DOHH2 (cell line): Measurements from ENCODE around the gene HMX2.
"Not testable (repeated sequence)": the region's sequence is repeated elsewhere in the genome, so short reads cannot be mapped to it uniquely, and the experiment has no call there.

Source experiments
- H3F3A ChIP-seq: fragments of 200-600 bp; sonication (generic), shearing (Covaris generic); 2 replicates; pipeline ENCODE4 v1.6.0; 2016; ENCODE audit warnings: antibody characterized with exemption, mild to moderate bottlenecking; ENCODE audit not compliant: control insufficient read depth, insufficient read depth
- H3K27ac ChIP-seq: fragments of 200-600 bp; sonication (generic); 2 replicates; pipeline ENCODE4 v1.5.1; 2014; ENCODE audit warnings: low read depth, mild to moderate bottlenecking, low read length, moderate library complexity
- H3K27me3 ChIP-seq: fragments of 200-600 bp; sonication (generic); 2 replicates; pipeline ENCODE4 v1.6.1; 2014; ENCODE audit warnings: mild to moderate bottlenecking, low read length, mixed read lengths; ENCODE audit not compliant: control insufficient read depth
- H3K36me3 ChIP-seq: fragments of 200-600 bp; sonication (generic); 2 replicates; pipeline ENCODE4 v1.6.1; 2014; ENCODE audit warnings: mild to moderate bottlenecking, low read length, moderate library complexity, mixed read lengths; ENCODE audit not compliant: control insufficient read depth
- H3K4me1 ChIP-seq: fragments of 200-600 bp; sonication (generic); 2 replicates; pipeline ENCODE4 v1.6.1; 2014; ENCODE audit warnings: mild to moderate bottlenecking, low read length, mixed read lengths; ENCODE audit not compliant: control insufficient read depth
- H3K4me2 ChIP-seq: fragments of 200-600 bp; sonication (generic); 2 replicates; pipeline ENCODE4 v1.6.0; 2014; ENCODE audit warnings: mild to moderate bottlenecking, low read length, moderate library complexity
- H3K4me3 ChIP-seq: fragments of 200-600 bp; sonication (generic); 2 replicates; pipeline ENCODE4 v1.5.1; 2014; ENCODE audit warnings: mild to moderate bottlenecking, low read length, mixed read lengths
- H3K79me2 ChIP-seq: fragments of 200-600 bp; sonication (generic); 2 replicates; pipeline ENCODE4 v1.6.1; 2014; ENCODE audit warnings: mild to moderate bottlenecking, low read length, mixed read lengths; ENCODE audit not compliant: control insufficient read depth
- H3K9me2 ChIP-seq: fragments of 200-600 bp; sonication (generic); replicated peaks from 2 replicates; pipeline ENCODE4 v1.6.1; 2014; ENCODE audit warnings: mild to moderate bottlenecking, low read length, mixed read lengths; ENCODE audit not compliant: control insufficient read depth
- H3K9me3 ChIP-seq: fragments of 200-600 bp; sonication (generic); 2 replicates; pipeline ENCODE4 v1.6.1; 2014; ENCODE audit warnings: antibody characterized with exemption, low read length, mixed read lengths; ENCODE audit not compliant: control insufficient read depth, insufficient read depth
- H4K20me1 ChIP-seq: fragments of 200-600 bp; sonication (generic); 2 replicates; pipeline ENCODE4 v1.6.0; 2014; ENCODE audit warnings: low read depth, mild to moderate bottlenecking, antibody characterized with exemption, low read length, moderate library complexity; ENCODE audit not compliant: control insufficient read depth, insufficient read depth
- CTCF ChIP-seq: fragments of 200-600 bp; sonication (generic); IDR thresholded peaks from one replicate; pipeline ENCODE4 v1.5.1; 2014; ENCODE audit warnings: antibody characterized with exemption, mild to moderate bottlenecking, low read depth, low read length; ENCODE audit not compliant: poor library complexity, severe bottlenecking
- EZH2phosphoT487 ChIP-seq: fragments of 200-600 bp; sonication (generic); IDR thresholded peaks from 2 replicates; pipeline ENCODE4 v1.6.1; 2017; ENCODE audit warnings: borderline replicate concordance, mild to moderate bottlenecking, antibody characterized with exemption, low read length, moderate library complexity, mixed read lengths

HMX2 gene

GRCh38 chr10:123170961-123171360 is 23.0 kb downstream of the HMX2 start:
- Histone ChIP-seq H3K9me2 (no peaks in the 10 kb centered on the region), H3K36me3 (peaks cover 77% of the 10 kb centered on the region), H3K79me2 (peaks cover 23% of the 10 kb centered on the region), H3K27me3 (no peaks in the 10 kb centered on the region), H3F3A (no peaks in the 10 kb centered on the region), H3K9me3 (no peaks in the 10 kb centered on the region), H3K4me2 (no peak overlapping the region), H3K4me3 (no peak overlapping the region), H3K4me1 (no peaks in the 10 kb centered on the region), H4K20me1 (no peaks in the 10 kb centered on the region), H3K27ac (no peak overlapping the region)
- TF ChIP-seq CTCF (no peak), EZH2phosphoT487 (no peak)

DNA sequence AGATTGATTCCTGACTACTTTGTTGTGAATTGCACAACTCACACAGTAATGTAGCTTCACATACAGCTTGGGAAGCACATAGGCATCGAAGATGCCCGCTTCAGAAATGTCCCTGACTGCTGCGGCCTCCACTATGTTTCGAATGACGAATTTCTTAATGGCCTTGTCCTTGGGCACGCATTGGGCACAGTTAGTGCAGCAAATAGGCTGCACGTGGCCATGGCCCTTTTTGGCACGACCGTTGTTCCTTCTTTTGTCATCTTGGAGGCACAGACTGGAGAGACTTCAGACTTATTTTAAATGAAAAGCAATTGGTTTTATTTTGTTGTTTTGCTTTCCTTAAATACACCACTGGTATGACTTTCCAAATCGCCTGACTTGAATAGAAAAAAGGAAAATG is 23.7 kb downstream of the HMX2 start:
- not testable (repeated sequence) for H3K4me3 ChIP-seq, H4K20me1 ChIP-seq, H3K27me3 ChIP-seq, H3K9me2 ChIP-seq, H3K4me2 ChIP-seq, H3K27ac ChIP-seq, H3F3A ChIP-seq, H3K4me1 ChIP-seq, H3K9me3 ChIP-seq
- Histone ChIP-seq H3K36me3 (peaks cover 77% of the 10 kb centered on the region), H3K79me2 (peaks cover 17% of the 10 kb centered on the region)

DNA sequence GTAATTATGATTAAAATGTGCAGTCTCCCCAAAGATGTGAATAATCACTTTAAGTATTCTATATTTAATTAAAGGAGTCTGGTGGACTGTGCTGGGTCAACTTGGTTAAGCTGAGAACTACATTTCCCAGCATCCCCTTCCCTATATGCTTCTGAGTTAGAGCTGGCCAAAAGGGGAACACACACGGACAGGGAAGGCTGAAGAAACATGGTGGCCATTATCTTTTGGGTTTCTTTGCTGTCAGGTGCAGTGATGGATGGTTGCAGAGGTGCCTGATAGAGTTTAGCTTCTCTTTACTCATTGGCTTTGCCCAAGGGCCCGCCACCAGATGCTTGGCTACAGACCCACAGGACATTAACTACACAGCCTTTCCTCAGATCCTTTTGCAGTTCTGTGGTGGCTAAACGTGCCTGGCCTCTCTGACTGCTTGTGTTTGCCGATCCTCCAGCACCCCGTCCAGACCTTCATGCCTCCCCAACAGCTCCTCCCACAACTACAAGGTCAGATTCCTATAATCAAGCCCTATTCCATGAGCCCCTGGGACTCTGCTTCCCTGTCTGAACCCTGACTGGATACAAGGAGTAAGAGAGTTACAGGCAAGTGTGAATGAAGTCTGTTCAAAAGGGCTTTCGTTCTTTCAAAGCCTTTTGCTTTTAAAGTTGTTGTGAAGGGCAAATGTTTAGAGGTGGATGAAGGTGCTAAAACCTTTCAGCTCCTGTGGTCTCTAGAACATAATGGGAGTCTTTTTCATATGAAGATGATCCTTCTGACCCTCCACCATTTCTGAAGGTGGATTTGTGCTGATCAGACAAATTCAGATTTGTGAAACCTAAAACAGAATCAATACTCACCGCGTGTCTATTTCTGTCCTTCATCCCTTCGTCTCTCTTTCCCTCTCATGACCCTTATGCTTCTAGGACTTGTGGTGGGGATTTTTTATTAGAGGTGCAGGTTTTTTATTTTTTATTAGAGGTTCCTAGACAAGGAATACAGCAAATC is 27.8 kb downstream of the HMX2 start:
- H3K9me3 ChIP-seq, result no peaks in the 10 kb centered on the region
- no peak overlapping the region for H3K27ac ChIP-seq
- no peaks in the 10 kb centered on the region for H3K27me3 ChIP-seq
- TF ChIP-seq EZH2phosphoT487 (no peak), CTCF (no peak)
- no peak overlapping the region for H3K4me2 ChIP-seq
- peaks cover 49% of the 10 kb centered on the region for H3K36me3 ChIP-seq
- H3K4me3 ChIP-seq, result no peak overlapping the region
- no peaks in the 10 kb centered on the region for H3K9me2 ChIP-seq
- H3K79me2 ChIP-seq, result peaks cover 5% of the 10 kb centered on the region
- no peaks in the 10 kb centered on the region for H3K4me1 ChIP-seq
- no peaks in the 10 kb centered on the region for H4K20me1 ChIP-seq
- 0 out of 2 replicates have a peak, but pooled peaks cover 4% of the 10 kb centered on the region for H3F3A ChIP-seq

DNA sequence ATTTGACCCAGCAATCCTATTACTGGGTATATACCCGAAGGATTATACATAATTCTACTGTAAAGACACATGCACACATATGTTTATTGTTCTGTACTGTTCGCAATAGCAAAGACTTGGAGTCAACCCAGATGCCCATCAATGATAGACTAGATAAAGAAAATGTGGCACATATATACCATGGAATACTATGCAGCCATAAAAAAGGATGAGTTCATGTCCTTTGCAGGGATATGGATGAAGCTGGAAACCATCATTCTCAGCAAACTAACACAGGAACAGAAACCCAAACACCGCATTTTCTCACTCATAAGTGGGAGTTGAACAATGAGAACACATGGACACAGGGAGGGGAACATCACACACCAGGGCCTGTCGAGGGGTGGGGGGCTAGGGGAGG is 30.5 kb downstream of the HMX2 start:
- not testable (repeated sequence) for H3K27ac ChIP-seq, H3K4me1 ChIP-seq

More for the DNA sequence above, 30.5 kb downstream of the HMX2 start:
- H4K20me1 ChIP-seq, H3K4me2 ChIP-seq, H3F3A ChIP-seq, H3K9me2 ChIP-seq, H3K79me2 ChIP-seq, H3K27me3 ChIP-seq, H3K4me3 ChIP-seq, H3K9me3 ChIP-seq: not testable (repeated sequence)
- peaks cover 36% of the 10 kb centered on the region for H3K36me3 ChIP-seq
